ENCODE measurements around the gene ZNF789. TPM values are rescaled to one million over a fixed set of nuclear protein-coding genes. Genes with fewer than 3 reads are reported as not detected.

Gene ZNF789
- total RNA-seq, 1 donor from 2014 or later: 27.2 TPM

- Mint-ChIP-seq H3K27me3 (ENCODE audit: low read depth) (no peaks in the 10 kb centered on the region), H3K4me3 (no peak overlapping the region), H3K9me3 (no peaks in the 10 kb centered on the region), H3K27ac (no peak overlapping the region), H3K36me3 (peaks cover 29% of the 10 kb centered on the region), H3K4me1 (no peaks in the 10 kb centered on the region)
- TF ChIP-seq CTCF (IDR thresholded peaks at IDR 0.05; ENCODE audit: unreplicated experiment): no peak
- DNase-seq (ENCODE audit: low spot score in 2 of 2, unreplicated experiment in 2 of 2): no peak
Measured at GRCh38 chr7:99514050-99514449, 41.4 kb downstream of the ZNF789 start.

- H3K27me3 Mint-ChIP-seq (ENCODE audit: low read depth): no peaks in the 10 kb centered on the region
- H3K4me3 Mint-ChIP-seq: no peak overlapping the region
- no peaks in the 10 kb centered on the region for H3K9me3 Mint-ChIP-seq
- H3K36me3 Mint-ChIP-seq: peaks cover 38% of the 10 kb centered on the region
- DNase-seq (ENCODE audit: low spot score in 2 of 2, unreplicated experiment in 2 of 2): no peak
- no peaks in the 10 kb centered on the region for H3K4me1 Mint-ChIP-seq
- no peak for TF ChIP-seq CTCF (IDR thresholded peaks at IDR 0.05; ENCODE audit: unreplicated experiment)
- H3K27ac Mint-ChIP-seq: no peak overlapping the region
Measured at GRCh38 chr7:99521399-99521798, 48.7 kb downstream of the ZNF789 start.

GRCh38 chr7:99525713-99526440 lies 53.2 kb downstream of the ZNF789 start:
- Mint-ChIP-seq H3K9me3 (peaks cover 19% of the 10 kb centered on the region), H3K27ac (no peak overlapping the region), H3K4me3 (no peak overlapping the region), H3K27me3 (ENCODE audit: low read depth) (no peaks in the 10 kb centered on the region), H3K36me3 (peaks cover 59% of the 10 kb centered on the region), H3K4me1 (no peaks in the 10 kb centered on the region)
- TF ChIP-seq CTCF (IDR thresholded peaks at IDR 0.05; ENCODE audit: unreplicated experiment): no peak
- no peak for DNase-seq (ENCODE audit: low spot score in 2 of 2, unreplicated experiment in 2 of 2)

GRCh38 chr7:99531354-99531765 lies 58.7 kb downstream of the ZNF789 start:
- no peak for DNase-seq (ENCODE audit: low spot score in 2 of 2, unreplicated experiment in 2 of 2)
- no peak overlapping the region for H3K27ac Mint-ChIP-seq
- peaks cover 57% of the 10 kb centered on the region for H3K9me3 Mint-ChIP-seq
- H3K27me3 Mint-ChIP-seq (ENCODE audit: low read depth): no peaks in the 10 kb centered on the region
- no peak for TF ChIP-seq CTCF (IDR thresholded peaks at IDR 0.05; ENCODE audit: unreplicated experiment)
- peaks cover 79% of the 10 kb centered on the region for H3K36me3 Mint-ChIP-seq
- H3K4me1 Mint-ChIP-seq: no peaks in the 10 kb centered on the region
- no peak overlapping the region for H3K4me3 Mint-ChIP-seq

GRCh38 chr7:99535667-99536066 lies 63.0 kb downstream of the ZNF789 start:
- no peak overlapping the region for H3K27ac Mint-ChIP-seq
- no peak for DNase-seq (ENCODE audit: low spot score in 2 of 2, unreplicated experiment in 2 of 2)
- no peak overlapping the region for H3K4me3 Mint-ChIP-seq
- no peaks in the 10 kb centered on the region for H3K4me1 Mint-ChIP-seq
- H3K9me3 Mint-ChIP-seq: peaks cover 61% of the 10 kb centered on the region
- H3K27me3 Mint-ChIP-seq (ENCODE audit: low read depth): no peaks in the 10 kb centered on the region
- peaks cover 55% of the 10 kb centered on the region for H3K36me3 Mint-ChIP-seq
- no peak for TF ChIP-seq CTCF (IDR thresholded peaks at IDR 0.05; ENCODE audit: unreplicated experiment)

Other genes starting within 250 kb of the ZNF789 start
- gene MYH16, start 200.1 kb upstream of the ZNF789 start, total RNA-seq: 0.09 TPM in 1 of 3 replicates, not detected in the others
- 97.1 to 102 TPM (median 99.3 TPM) in 3 replicates for gene ARPC1A, start 147.0 kb upstream of the ZNF789 start, total RNA-seq
- 30.0 to 35.3 TPM (median 32.5 TPM) in 3 replicates for gene ARPC1B, start 98.2 kb upstream of the ZNF789 start, total RNA-seq
- 98.2 to 103 TPM (median 99.4 TPM) in 3 replicates for gene PDAP1, start 64.3 kb upstream of the ZNF789 start, total RNA-seq
- 63.1 to 79.2 TPM (median 70.3 TPM) in 3 replicates for gene BUD31, start 63.9 kb upstream of the ZNF789 start, total RNA-seq
- gene PTCD1, start 34.1 kb upstream of the ZNF789 start, total RNA-seq: 6.7 to 12.3 TPM (median 10.5 TPM) in 3 replicates
- gene CPSF4, start 33.9 kb upstream of the ZNF789 start, total RNA-seq: 67.5 to 72.8 TPM (median 69.5 TPM) in 3 replicates
- 223 to 243 TPM (median 235 TPM) in 3 replicates for gene ATP5MF, start 6.7 kb upstream of the ZNF789 start, total RNA-seq
- gene ZNF394, start 27.4 kb downstream of the ZNF789 start, total RNA-seq: 30.1 to 31.3 TPM (median 31.3 TPM) in 3 replicates
- 14.4 to 14.6 TPM (median 14.4 TPM) in 3 replicates for gene ZKSCAN5, start 31.8 kb downstream of the ZNF789 start, total RNA-seq
- 8.0 to 9.4 TPM (median 9.3 TPM) in 3 replicates for gene FAM200A, start 79.2 kb downstream of the ZNF789 start, total RNA-seq
- 83.5 to 84.9 TPM (median 84.7 TPM) in 3 replicates for gene ZNF655, start 85.8 kb downstream of the ZNF789 start, total RNA-seq
- gene TMEM225B, start 125.4 kb downstream of the ZNF789 start, total RNA-seq: 2.5 to 3.6 TPM (median 3.2 TPM) in 3 replicates
- gene ZSCAN25, start 144.1 kb downstream of the ZNF789 start, total RNA-seq: 24.1 to 27.8 TPM (median 26.6 TPM) in 3 replicates
- gene CYP3A5, start 207.1 kb downstream of the ZNF789 start, total RNA-seq: 9.0 to 10.1 TPM (median 9.2 TPM) in 3 replicates